ENCODE results near the gene MRPS15. TPM values are rescaled to one million over a fixed set of nuclear protein-coding genes. Genes with fewer than 3 reads are reported as not detected.

MRPS15 gene
- total RNA-seq, 1 donor from 2014 or later: 70.9 TPM

DNA sequence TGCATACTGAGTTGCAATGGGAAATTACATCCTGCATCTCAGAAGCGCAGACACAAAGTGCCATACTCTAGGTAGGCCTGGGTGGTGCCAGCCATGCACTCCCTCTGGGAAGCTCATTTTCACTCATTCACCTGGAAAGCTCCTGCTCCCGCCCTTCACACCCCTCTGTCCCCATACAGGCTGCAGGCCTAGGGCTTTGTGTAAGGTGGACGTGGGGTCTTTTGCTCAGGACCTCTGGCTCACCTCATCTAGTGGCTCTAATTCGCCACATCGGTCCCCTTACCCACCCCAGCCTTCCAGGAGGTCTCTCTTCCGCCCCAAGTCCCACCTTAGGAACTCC, 751 bp downstream of the MRPS15 start:
- Histone ChIP-seq H3K27me3 (ENCODE audit: insufficient read depth, low read length) (no peaks in the 10 kb centered on the region), H3K79me2 (ENCODE audit: insufficient read depth, low read length) (peaks cover 17% of the 10 kb centered on the region), H3K36me3 (ENCODE audit: insufficient read depth, low read length) (peaks cover 25% of the 10 kb centered on the region), H3K9me3 (ENCODE audit: insufficient read depth, low read depth, low read length) (no peaks in the 10 kb centered on the region), H4K20me1 (ENCODE audit: insufficient read depth, low read length) (no peaks in the 10 kb centered on the region), H2AFZ (ENCODE audit: low read depth, low read length) (peak overlapping the region; percentile 94), H3K4me2 (ENCODE audit: low read length) (peak overlapping the region; percentile 96), H3K4me1 (ENCODE audit: insufficient read depth, low read length) (peaks cover 11% of the 10 kb centered on the region), H3K27ac (ENCODE audit: low read depth, low read length) (peak overlapping the region; percentile 84), H3K4me3 (ENCODE audit: insufficient read depth, low read depth, low read length) (peak overlapping the region; percentile 97), H3K9ac (ENCODE audit: low read length) (peak overlapping the region; percentile 95)
- TF ChIP-seq, protein P1, sequence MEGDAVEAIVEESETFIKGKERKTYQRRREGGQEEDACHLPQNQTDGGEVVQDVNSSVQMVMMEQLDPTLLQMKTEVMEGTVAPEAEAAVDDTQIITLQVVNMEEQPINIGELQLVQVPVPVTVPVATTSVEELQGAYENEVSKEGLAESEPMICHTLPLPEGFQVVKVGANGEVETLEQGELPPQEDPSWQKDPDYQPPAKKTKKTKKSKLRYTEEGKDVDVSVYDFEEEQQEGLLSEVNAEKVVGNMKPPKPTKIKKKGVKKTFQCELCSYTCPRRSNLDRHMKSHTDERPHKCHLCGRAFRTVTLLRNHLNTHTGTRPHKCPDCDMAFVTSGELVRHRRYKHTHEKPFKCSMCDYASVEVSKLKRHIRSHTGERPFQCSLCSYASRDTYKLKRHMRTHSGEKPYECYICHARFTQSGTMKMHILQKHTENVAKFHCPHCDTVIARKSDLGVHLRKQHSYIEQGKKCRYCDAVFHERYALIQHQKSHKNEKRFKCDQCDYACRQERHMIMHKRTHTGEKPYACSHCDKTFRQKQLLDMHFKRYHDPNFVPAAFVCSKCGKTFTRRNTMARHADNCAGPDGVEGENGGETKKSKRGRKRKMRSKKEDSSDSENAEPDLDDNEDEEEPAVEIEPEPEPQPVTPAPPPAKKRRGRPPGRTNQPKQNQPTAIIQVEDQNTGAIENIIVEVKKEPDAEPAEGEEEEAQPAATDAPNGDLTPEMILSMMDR (IDR thresholded peaks at IDR 0.05; ENCODE audit: insufficient read depth, low read depth, low read length): no peak
- TF ChIP-seq EZH2 (IDR thresholded peaks at IDR 0.05; ENCODE audit: insufficient read depth, low read length): no peak
- Mint-ChIP-seq H3K27me3 (ENCODE audit: low read depth, unreplicated experiment) (peaks cover 2% of the 10 kb centered on the region), H3K4me3 (ENCODE audit: unreplicated experiment) (peak overlapping the region; percentile 97), H3K9me3 (ENCODE audit: unreplicated experiment) (no peaks in the 10 kb centered on the region), H3K4me1 (ENCODE audit: low read depth, unreplicated experiment) (peaks cover 10% of the 10 kb centered on the region), H3K36me3 (ENCODE audit: low read depth, unreplicated experiment) (peaks cover 6% of the 10 kb centered on the region), H3K27ac (ENCODE audit: unreplicated experiment) (peak overlapping the region; percentile 99)
- FAIRE-seq (no peak), DNase-seq (ENCODE audit: low read depth) (no peak)

DNA sequence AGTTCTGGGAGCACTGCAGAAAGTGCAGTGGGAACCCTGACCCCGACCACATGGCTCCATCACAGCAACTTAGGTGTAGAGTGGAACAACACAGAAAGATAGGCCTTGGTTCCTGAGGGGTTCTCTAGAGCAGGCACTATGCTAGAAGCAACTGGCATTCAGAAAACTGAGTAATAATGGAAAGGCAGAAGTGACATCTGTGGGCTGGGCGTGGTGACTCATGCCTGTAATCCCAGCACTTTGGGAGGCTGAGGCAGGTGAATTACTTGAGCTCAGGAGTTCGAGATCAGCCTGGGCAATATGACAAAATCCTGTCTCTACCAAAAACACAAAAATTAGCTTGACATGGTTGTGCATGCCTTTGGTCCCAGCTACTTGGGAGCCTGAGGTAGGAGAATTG, 5.3 kb downstream of the MRPS15 start:
- H3K27ac Mint-ChIP-seq (ENCODE audit: unreplicated experiment): no peak overlapping the region
- Histone ChIP-seq H3K4me1 (ENCODE audit: insufficient read depth, low read length) (peaks cover 5% of the 10 kb centered on the region), H2AFZ (ENCODE audit: low read depth, low read length) (no peak overlapping the region), H3K4me3 (ENCODE audit: insufficient read depth, low read depth, low read length) (no peak overlapping the region), H3K4me2 (ENCODE audit: low read length) (no peak overlapping the region), H3K79me2 (ENCODE audit: insufficient read depth, low read length) (peaks cover 14% of the 10 kb centered on the region), H4K20me1 (ENCODE audit: insufficient read depth, low read length) (no peaks in the 10 kb centered on the region), H3K9me3 (ENCODE audit: insufficient read depth, low read depth, low read length) (no peaks in the 10 kb centered on the region), H3K27ac (ENCODE audit: low read depth, low read length) (no peak overlapping the region), H3K9ac (ENCODE audit: low read length) (no peak overlapping the region), H3K27me3 (ENCODE audit: insufficient read depth, low read length) (no peaks in the 10 kb centered on the region), H3K36me3 (ENCODE audit: insufficient read depth, low read length) (peaks cover 51% of the 10 kb centered on the region)
- FAIRE-seq (no peak), DNase-seq (ENCODE audit: low read depth) (no peak)
- peaks cover 11% of the 10 kb centered on the region for H3K4me1 Mint-ChIP-seq (ENCODE audit: low read depth, unreplicated experiment)
- TF ChIP-seq EZH2 (IDR thresholded peaks at IDR 0.05; ENCODE audit: insufficient read depth, low read length): no peak
- TF ChIP-seq, protein P1 (IDR thresholded peaks at IDR 0.05; ENCODE audit: insufficient read depth, low read depth, low read length): no peak
- peaks cover 2% of the 10 kb centered on the region for H3K9me3 Mint-ChIP-seq (ENCODE audit: unreplicated experiment)
- no peaks in the 10 kb centered on the region for H3K27me3 Mint-ChIP-seq (ENCODE audit: low read depth, unreplicated experiment)
- no peak overlapping the region for H3K4me3 Mint-ChIP-seq (ENCODE audit: unreplicated experiment)
- H3K36me3 Mint-ChIP-seq (ENCODE audit: low read depth, unreplicated experiment): peaks cover 9% of the 10 kb centered on the region

DNA sequence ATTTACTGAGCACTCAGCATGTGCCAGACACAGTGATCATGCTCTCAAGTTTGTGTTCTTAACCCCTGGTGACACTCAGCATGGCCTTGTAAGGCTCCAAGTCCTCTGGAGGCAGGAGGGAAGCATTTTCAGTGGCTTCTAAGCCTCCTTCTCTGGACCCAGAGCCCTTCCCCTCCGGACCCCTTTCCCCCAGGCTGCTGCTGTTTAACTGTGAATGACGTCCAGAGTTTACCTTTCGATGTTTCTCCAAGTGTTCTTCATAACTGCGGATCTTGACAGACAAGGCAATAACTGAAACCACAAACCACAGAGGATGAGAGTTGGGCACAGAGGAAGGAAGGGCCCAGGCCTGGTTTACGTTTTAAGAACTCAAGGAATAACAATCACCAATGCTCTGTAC, 6.5 kb downstream of the MRPS15 start:
- FAIRE-seq: no peak
- H3K4me2 ChIP-seq (ENCODE audit: low read length): no peak overlapping the region
- H3K27me3 ChIP-seq (ENCODE audit: insufficient read depth, low read length): no peaks in the 10 kb centered on the region
- H3K9me3 Mint-ChIP-seq (ENCODE audit: unreplicated experiment): peaks cover 2% of the 10 kb centered on the region
- no peaks in the 10 kb centered on the region for H3K9me3 ChIP-seq (ENCODE audit: insufficient read depth, low read depth, low read length)
- peaks cover 5% of the 10 kb centered on the region for H3K79me2 ChIP-seq (ENCODE audit: insufficient read depth, low read length)
- no peak overlapping the region for H3K27ac Mint-ChIP-seq (ENCODE audit: unreplicated experiment)
- no peaks in the 10 kb centered on the region for H4K20me1 ChIP-seq (ENCODE audit: insufficient read depth, low read length)
- no peak for DNase-seq (ENCODE audit: low read depth)
- H3K4me3 ChIP-seq (ENCODE audit: insufficient read depth, low read depth, low read length): no peak overlapping the region
- H3K9ac ChIP-seq (ENCODE audit: low read length): no peak overlapping the region
- H3K27me3 Mint-ChIP-seq (ENCODE audit: low read depth, unreplicated experiment): no peaks in the 10 kb centered on the region
- TF ChIP-seq, protein P1 (IDR thresholded peaks at IDR 0.05; ENCODE audit: insufficient read depth, low read depth, low read length): no peak
- no peak for TF ChIP-seq EZH2 (IDR thresholded peaks at IDR 0.05; ENCODE audit: insufficient read depth, low read length)
- no peak overlapping the region for H2AFZ ChIP-seq (ENCODE audit: low read depth, low read length)
- H3K4me1 ChIP-seq (ENCODE audit: insufficient read depth, low read length): no peaks in the 10 kb centered on the region
- no peak overlapping the region for H3K4me3 Mint-ChIP-seq (ENCODE audit: unreplicated experiment)
- peaks cover 11% of the 10 kb centered on the region for H3K4me1 Mint-ChIP-seq (ENCODE audit: low read depth, unreplicated experiment)
- H3K27ac ChIP-seq (ENCODE audit: low read depth, low read length): no peak overlapping the region
- H3K36me3 ChIP-seq (ENCODE audit: insufficient read depth, low read length): peaks cover 51% of the 10 kb centered on the region
- peaks cover 9% of the 10 kb centered on the region for H3K36me3 Mint-ChIP-seq (ENCODE audit: low read depth, unreplicated experiment)
